Measurements from ENCODE around the gene NDUFS7.
"Not testable (repeated sequence)": the region's sequence is repeated elsewhere in the genome, so short reads cannot be mapped to it uniquely, and the experiment has no call there.

Gene NDUFS7

GRCh38 chr19:1432507-1432887, 48.8 kb downstream of the NDUFS7 start:
- no peak for DNase-seq (ENCODE audit: low read depth)

- DNase-seq (ENCODE audit: low read depth) = no peak
Observed at GRCh38 chr19:1433119-1434039, 49.7 kb downstream of the NDUFS7 start.

- DNase-seq (ENCODE audit: low read depth) = no peak
Observed at GRCh38 chr19:1434040-1434366, 50.3 kb downstream of the NDUFS7 start.

- DNase-seq (ENCODE audit: low read depth) = no peak
Observed at GRCh38 chr19:1434577-1435060, 50.9 kb downstream of the NDUFS7 start.

GRCh38 chr19:1435378-1435989, 51.8 kb downstream of the NDUFS7 start:
- DNase-seq (ENCODE audit: low read depth) = no peak

- DNase-seq (ENCODE audit: low read depth) = no peak
Observed at GRCh38 chr19:1437609-1438008, 53.9 kb downstream of the NDUFS7 start.

GRCh38 chr19:1438035-1438932, 54.6 kb downstream of the NDUFS7 start, which contains the start of gene RPS15:
TSS of gene RPS15 (plus strand) at chr19:1438396. CDS start at chr19:1438426, 30 bp downstream.
- DNase-seq (ENCODE audit: low read depth) = peak; percentile 50

- DNase-seq (ENCODE audit: low read depth) = no peak
Observed at GRCh38 chr19:1438933-1439354, 55.2 kb downstream of the NDUFS7 start.

- DNase-seq (ENCODE audit: low read depth) = not testable (repeated sequence)
Observed at GRCh38 chr19:1439525-1440417, 56.1 kb downstream of the NDUFS7 start.

GRCh38 chr19:1440418-1440801, 56.7 kb downstream of the NDUFS7 start:
- DNase-seq (ENCODE audit: low read depth) = no peak

- DNase-seq (ENCODE audit: low read depth) = no peak
Observed at GRCh38 chr19:1441022-1441426, 57.3 kb downstream of the NDUFS7 start.

GRCh38 chr19:1441677-1442438, 58.2 kb downstream of the NDUFS7 start:
- DNase-seq (ENCODE audit: low read depth) = no peak
